Umbilical cord (tissue), 2 donors: ENCODE measurements around the gene GTF2H1. TPM values are rescaled to one million over a fixed set of nuclear protein-coding genes. Genes with fewer than 3 reads are reported as not detected.
A peak's percentile ranks its signal among the peaks of the same experiment; 100 is the strongest.
"Not testable (repeated sequence)": the region's sequence is repeated elsewhere in the genome, so short reads cannot be mapped to it uniquely, and the experiment has no call there.

Experiments
- DNase-seq: peaks from one replicate; pipeline ENCODE4 v3.0.0-alpha.2; 2015; ENCODE audit warnings: low spot score
- total RNA-seq: library from RNA; depleted of rRNA; stranded (reverse); fragments of >200 nt; gene quantifications from one replicate; pipeline ENCODE4 v1.2.3, GENCODE V29; 2014; ENCODE audit warnings: low replicate concordance; ENCODE audit not compliant: insufficient read depth

Gene GTF2H1
- total RNA-seq, 1 donor from 2014 or later: 110 TPM

GRCh38 chr11:18317551-18317950 is 4.8 kb upstream of the GTF2H1 start:
- DNase-seq: no peak

- no peak for DNase-seq
Observed at GRCh38 chr11:18319914-18320313, 2.5 kb upstream of the GTF2H1 start.

GRCh38 chr11:18320617-18321016 is 1.8 kb upstream of the GTF2H1 start:
- no peak for DNase-seq

- DNase-seq: no peak
Observed at GRCh38 chr11:18321578-18321968, 794 bp upstream of the GTF2H1 start.

- DNase-seq: peak; percentile 1
Observed at GRCh38 chr11:18322818-18323570, 627 bp downstream of the GTF2H1 start.

GRCh38 chr11:18323881-18324280 is 1.5 kb downstream of the GTF2H1 start:
- DNase-seq: not testable (repeated sequence)

GRCh38 chr11:18324381-18324780 is 2.0 kb downstream of the GTF2H1 start:
- DNase-seq: no peak

GRCh38 chr11:18329196-18329870 is 7.0 kb downstream of the GTF2H1 start:
- DNase-seq: no peak

- no peak for DNase-seq
Observed at GRCh38 chr11:18330921-18331320, 8.6 kb downstream of the GTF2H1 start.

GRCh38 chr11:18332302-18332701 is 9.9 kb downstream of the GTF2H1 start:
- DNase-seq: no peak

GRCh38 chr11:18332891-18333290 is 10.5 kb downstream of the GTF2H1 start:
- DNase-seq: no peak

GRCh38 chr11:18347471-18348125 is 25.2 kb downstream of the GTF2H1 start:
- DNase-seq: no peak

- no peak for DNase-seq
Observed at GRCh38 chr11:18352581-18352980, 30.2 kb downstream of the GTF2H1 start.

- no peak for DNase-seq
Observed at GRCh38 chr11:18358646-18359045, 36.3 kb downstream of the GTF2H1 start.

- no peak for DNase-seq
Observed at GRCh38 chr11:18361154-18361553, 38.8 kb downstream of the GTF2H1 start.

- peak; percentile 12 for DNase-seq
Observed at GRCh38 chr11:18364495-18365073, 42.2 kb downstream of the GTF2H1 start.

GRCh38 chr11:18365741-18366140 is 43.4 kb downstream of the GTF2H1 start:
- no peak for DNase-seq

GRCh38 chr11:18366286-18366685 is 43.9 kb downstream of the GTF2H1 start:
- no peak for DNase-seq

GRCh38 chr11:18367431-18367830 is 45.1 kb downstream of the GTF2H1 start:
- no peak for DNase-seq

GRCh38 chr11:18368221-18368620 is 45.9 kb downstream of the GTF2H1 start:
- DNase-seq: no peak

- DNase-seq: no peak
Observed at GRCh38 chr11:18369398-18369797, 47.0 kb downstream of the GTF2H1 start.

GRCh38 chr11:18371279-18371678 is 48.9 kb downstream of the GTF2H1 start:
- DNase-seq: no peak
